ENCODE results near the gene AUTS2. TPM values are rescaled to one million over a fixed set of nuclear protein-coding genes. Genes with fewer than 3 reads are reported as not detected.

Gene AUTS2
- total RNA-seq, 1 experiment from 2014 or later = 256 TPM

DNA sequence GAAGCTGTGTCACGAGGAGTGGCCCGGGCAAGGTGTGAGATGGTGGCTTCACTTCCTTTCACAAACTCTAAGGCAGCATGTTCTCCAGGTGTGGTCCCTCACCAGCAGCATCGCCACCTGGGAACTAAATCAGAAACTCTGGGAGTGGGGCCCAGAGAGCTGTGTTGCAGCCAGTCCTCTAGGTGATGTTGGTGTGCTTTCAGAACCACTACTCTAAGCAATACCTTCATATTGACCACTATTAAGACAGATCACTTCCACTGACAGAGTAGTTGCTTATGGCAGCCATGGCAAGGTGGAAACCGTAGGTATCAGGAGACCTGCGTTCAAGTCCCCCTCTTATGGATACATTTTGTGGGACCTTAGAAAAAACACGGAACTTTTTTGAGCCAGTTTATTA is 1037.9 kb downstream of the AUTS2 start:
- no peak overlapping the region for H4K5ac ChIP-seq (ENCODE audit: insufficient read length, low read depth, low read length)
- H3K4me1 Mint-ChIP-seq = peaks cover 56 to 62% of the 10 kb centered on the region in 2 experiments
- no peak overlapping the region for H2BK20ac ChIP-seq (ENCODE audit: low read depth, low read length, poor library complexity, severe bottlenecking)
- no peak overlapping the region for H2AK5ac ChIP-seq (ENCODE audit: insufficient read length, low read length)
- H3K4ac ChIP-seq (ENCODE audit: low read depth, low read length) = no peak overlapping the region
- H3K23ac ChIP-seq (ENCODE audit: insufficient read length, low read depth, low read length) = no peak overlapping the region
- H3K9me3 Mint-ChIP-seq = no peaks in the 10 kb centered on the region; a peak in 1 of 5 replicates
- no CpG with 5 or more reads among the region's 6 CpGs for WGBS (ENCODE audit: extremely low coverage, insufficient read length, low lambda C conversion rate)
- no peak overlapping the region for H4K91ac ChIP-seq (ENCODE audit: insufficient read length, low read depth, low read length)
- H3K79me2 ChIP-seq (ENCODE audit: insufficient read depth, low read length) = no peaks in the 10 kb centered on the region
- DNase-seq = no peak
- no peak overlapping the region for H3K4me3 Mint-ChIP-seq
- no peak overlapping the region for H2BK15ac ChIP-seq (ENCODE audit: low read depth, low read length)
- H3K27me3 Mint-ChIP-seq (ENCODE audit: low read depth) = peaks cover 44% of the 10 kb centered on the region
- H3K9ac ChIP-seq (ENCODE audit: extremely low read depth, insufficient read length, low read length) = no peak overlapping the region
- H3K9me3 ChIP-seq (ENCODE audit: control insufficient read depth, low read depth, low read length) = no peaks in the 10 kb centered on the region
- H3K27me3 ChIP-seq (ENCODE audit: insufficient read depth, low read length) = no peaks in the 10 kb centered on the region; the same call in 1 of the 2 replicates
- H4K20me1 ChIP-seq (ENCODE audit: control insufficient read depth, insufficient read depth, insufficient read length) = no peaks in the 10 kb centered on the region
- H2AFZ ChIP-seq (ENCODE audit: low read length) = no peak overlapping the region
- no peak overlapping the region for H3K18ac ChIP-seq (ENCODE audit: insufficient read length, low read depth, low read length)
- H2BK5ac ChIP-seq (ENCODE audit: insufficient read length, low read length) = no peak overlapping the region
- no peak overlapping the region for H4K8ac ChIP-seq (replicated peaks; ENCODE audit: insufficient read length, low read depth, low read length)
- H3K27ac ChIP-seq (ENCODE audit: insufficient read length, low read depth, low read length) = no peak overlapping the region
- no peaks in the 10 kb centered on the region for H3K23me2 ChIP-seq (ENCODE audit: insufficient read length, low read depth, low read length, poor library complexity, severe bottlenecking)
- peaks cover 8% of the 10 kb centered on the region for H3K4me1 ChIP-seq (ENCODE audit: insufficient read depth, low read length)
- H3K56ac ChIP-seq (ENCODE audit: insufficient read length, low read depth, low read length) = no peak overlapping the region
- no peak overlapping the region for H2BK12ac ChIP-seq (ENCODE audit: insufficient read length, low read depth, low read length)
- no peak overlapping the region for H3K14ac ChIP-seq (ENCODE audit: insufficient read depth, low read length)
- TF ChIP-seq, protein P1, sequence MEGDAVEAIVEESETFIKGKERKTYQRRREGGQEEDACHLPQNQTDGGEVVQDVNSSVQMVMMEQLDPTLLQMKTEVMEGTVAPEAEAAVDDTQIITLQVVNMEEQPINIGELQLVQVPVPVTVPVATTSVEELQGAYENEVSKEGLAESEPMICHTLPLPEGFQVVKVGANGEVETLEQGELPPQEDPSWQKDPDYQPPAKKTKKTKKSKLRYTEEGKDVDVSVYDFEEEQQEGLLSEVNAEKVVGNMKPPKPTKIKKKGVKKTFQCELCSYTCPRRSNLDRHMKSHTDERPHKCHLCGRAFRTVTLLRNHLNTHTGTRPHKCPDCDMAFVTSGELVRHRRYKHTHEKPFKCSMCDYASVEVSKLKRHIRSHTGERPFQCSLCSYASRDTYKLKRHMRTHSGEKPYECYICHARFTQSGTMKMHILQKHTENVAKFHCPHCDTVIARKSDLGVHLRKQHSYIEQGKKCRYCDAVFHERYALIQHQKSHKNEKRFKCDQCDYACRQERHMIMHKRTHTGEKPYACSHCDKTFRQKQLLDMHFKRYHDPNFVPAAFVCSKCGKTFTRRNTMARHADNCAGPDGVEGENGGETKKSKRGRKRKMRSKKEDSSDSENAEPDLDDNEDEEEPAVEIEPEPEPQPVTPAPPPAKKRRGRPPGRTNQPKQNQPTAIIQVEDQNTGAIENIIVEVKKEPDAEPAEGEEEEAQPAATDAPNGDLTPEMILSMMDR (conservative IDR thresholded peaks at IDR 0.05) = no peak
- H3K27ac Mint-ChIP-seq = no peak overlapping the region
- no peak overlapping the region for H2BK120ac ChIP-seq (ENCODE audit: low read depth, low read length, poor library complexity, severe bottlenecking)
- H3K79me1 ChIP-seq (ENCODE audit: insufficient read depth, low read depth, low read length, poor library complexity, severe bottlenecking) = no peaks in the 10 kb centered on the region
- H3K36me3 Mint-ChIP-seq (ENCODE audit: insufficient read depth in 1 of 3, low read depth in 3 of 3) = peaks cover 0 to 10% (median 3%) of the 10 kb centered on the region in 3 experiments; a peak in 3 of 7 replicates
- H3T11ph ChIP-seq (ENCODE audit: low read length) = no peak overlapping the region
- H3K4me2 ChIP-seq (ENCODE audit: insufficient read depth, insufficient read length, low read length) = no peak overlapping the region

Measured in H9 (cell line).